Measurements from ENCODE around the gene RIOK1.
A peak's percentile ranks its signal among the peaks of the same experiment; 100 is the strongest.

RIOK1 gene

GRCh38 chr6:7424058-7424457 is 34.5 kb downstream of the RIOK1 start:
- H3K9me2 ChIP-seq (replicated peaks; ENCODE audit: low read depth, low read length): no peaks in the 10 kb centered on the region
- no peaks in the 10 kb centered on the region for H3F3A ChIP-seq (ENCODE audit: low read depth)
- no peaks in the 10 kb centered on the region for H3K79me2 ChIP-seq (ENCODE audit: insufficient read depth, low read length)
- TF ChIP-seq, protein P1, sequence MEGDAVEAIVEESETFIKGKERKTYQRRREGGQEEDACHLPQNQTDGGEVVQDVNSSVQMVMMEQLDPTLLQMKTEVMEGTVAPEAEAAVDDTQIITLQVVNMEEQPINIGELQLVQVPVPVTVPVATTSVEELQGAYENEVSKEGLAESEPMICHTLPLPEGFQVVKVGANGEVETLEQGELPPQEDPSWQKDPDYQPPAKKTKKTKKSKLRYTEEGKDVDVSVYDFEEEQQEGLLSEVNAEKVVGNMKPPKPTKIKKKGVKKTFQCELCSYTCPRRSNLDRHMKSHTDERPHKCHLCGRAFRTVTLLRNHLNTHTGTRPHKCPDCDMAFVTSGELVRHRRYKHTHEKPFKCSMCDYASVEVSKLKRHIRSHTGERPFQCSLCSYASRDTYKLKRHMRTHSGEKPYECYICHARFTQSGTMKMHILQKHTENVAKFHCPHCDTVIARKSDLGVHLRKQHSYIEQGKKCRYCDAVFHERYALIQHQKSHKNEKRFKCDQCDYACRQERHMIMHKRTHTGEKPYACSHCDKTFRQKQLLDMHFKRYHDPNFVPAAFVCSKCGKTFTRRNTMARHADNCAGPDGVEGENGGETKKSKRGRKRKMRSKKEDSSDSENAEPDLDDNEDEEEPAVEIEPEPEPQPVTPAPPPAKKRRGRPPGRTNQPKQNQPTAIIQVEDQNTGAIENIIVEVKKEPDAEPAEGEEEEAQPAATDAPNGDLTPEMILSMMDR (conservative IDR thresholded peaks at IDR 0.05; ENCODE audit: low read length): no peak
- no peak for TF ChIP-seq EZH2phosphoT487 (IDR thresholded peaks at IDR 0.05; ENCODE audit: borderline replicate concordance)
- no peaks in the 10 kb centered on the region for H4K20me1 ChIP-seq (ENCODE audit: insufficient read depth, low read length, poor library complexity, severe bottlenecking)
- H3K27me3 ChIP-seq (ENCODE audit: insufficient read depth, low read length, poor library complexity, severe bottlenecking): no peaks in the 10 kb centered on the region
- no peak overlapping the region for H3K4me3 ChIP-seq (ENCODE audit: low read length, poor library complexity, severe bottlenecking)
- H3K4me1 ChIP-seq (ENCODE audit: insufficient read depth, low read length, poor library complexity, severe bottlenecking): no peaks in the 10 kb centered on the region
- H3K9me3 ChIP-seq (ENCODE audit: insufficient read depth, low read depth, low read length): no peaks in the 10 kb centered on the region
- no peaks in the 10 kb centered on the region for H3K36me3 ChIP-seq (ENCODE audit: insufficient read depth, low read length)
- H3K4me2 ChIP-seq (ENCODE audit: low read depth, low read length, poor library complexity, severe bottlenecking): no peak overlapping the region
- no peak overlapping the region for H2AFZ ChIP-seq (ENCODE audit: low read length)
- H3K9ac ChIP-seq (ENCODE audit: low read depth, low read length, poor library complexity, severe bottlenecking): no peak overlapping the region

GRCh38 chr6:7424967-7425807 is 35.6 kb downstream of the RIOK1 start:
- no peak overlapping the region for H3K4me2 ChIP-seq (ENCODE audit: low read depth, low read length, poor library complexity, severe bottlenecking)
- TF ChIP-seq EZH2phosphoT487 (IDR thresholded peaks at IDR 0.05; ENCODE audit: borderline replicate concordance): no peak
- TF ChIP-seq, protein P1 (conservative IDR thresholded peaks at IDR 0.05; ENCODE audit: low read length): peak; percentile 53

DNA sequence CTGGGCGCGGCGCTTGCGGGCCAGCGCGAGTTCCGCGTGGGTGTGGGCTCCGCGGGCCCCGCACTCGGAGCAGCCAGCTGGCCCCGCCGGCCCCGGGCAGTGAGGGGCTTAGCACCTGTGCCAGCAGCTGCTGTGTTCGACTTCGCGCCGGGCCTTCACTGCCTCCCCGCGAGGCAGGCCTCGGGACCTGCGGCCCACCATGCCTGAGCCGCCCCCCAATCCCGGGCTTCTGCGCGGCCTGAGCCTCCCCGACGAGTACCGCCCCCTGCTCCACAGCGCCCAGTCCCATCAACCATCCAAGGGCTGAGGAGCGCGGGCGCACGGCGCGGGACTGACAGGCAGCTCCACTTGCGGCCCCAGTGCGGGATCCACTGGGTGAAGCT is 36.2 kb downstream of the RIOK1 start:
- H3K4me2 ChIP-seq (ENCODE audit: low read depth, low read length, poor library complexity, severe bottlenecking): no peak overlapping the region
- H3K79me2 ChIP-seq (ENCODE audit: insufficient read depth, low read length): no peaks in the 10 kb centered on the region
- no peak overlapping the region for H2AFZ ChIP-seq (ENCODE audit: low read length)
- H3F3A ChIP-seq (ENCODE audit: low read depth): no peaks in the 10 kb centered on the region
- TF ChIP-seq, protein P1 (conservative IDR thresholded peaks at IDR 0.05; ENCODE audit: low read length): no peak
- no peak for TF ChIP-seq EZH2phosphoT487 (IDR thresholded peaks at IDR 0.05; ENCODE audit: borderline replicate concordance)
- H3K9me2 ChIP-seq (replicated peaks; ENCODE audit: low read depth, low read length): no peaks in the 10 kb centered on the region
- H3K9ac ChIP-seq (ENCODE audit: low read depth, low read length, poor library complexity, severe bottlenecking): no peak overlapping the region
- no peaks in the 10 kb centered on the region for H3K9me3 ChIP-seq (ENCODE audit: insufficient read depth, low read depth, low read length)
- no peaks in the 10 kb centered on the region for H3K27me3 ChIP-seq (ENCODE audit: insufficient read depth, low read length, poor library complexity, severe bottlenecking)
- H3K4me3 ChIP-seq (ENCODE audit: low read length, poor library complexity, severe bottlenecking): no peak overlapping the region
- H4K20me1 ChIP-seq (ENCODE audit: insufficient read depth, low read length, poor library complexity, severe bottlenecking): no peaks in the 10 kb centered on the region
- H3K4me1 ChIP-seq (ENCODE audit: insufficient read depth, low read length, poor library complexity, severe bottlenecking): no peaks in the 10 kb centered on the region
- H3K36me3 ChIP-seq (ENCODE audit: insufficient read depth, low read length): no peaks in the 10 kb centered on the region

More at GRCh38 chr6:7424967-7425807, 35.6 kb downstream of the RIOK1 start:
- Histone ChIP-seq H3K36me3 (ENCODE audit: insufficient read depth, low read length) (no peaks in the 10 kb centered on the region), H3K79me2 (ENCODE audit: insufficient read depth, low read length) (no peaks in the 10 kb centered on the region), H3K27me3 (ENCODE audit: insufficient read depth, low read length, poor library complexity, severe bottlenecking) (no peaks in the 10 kb centered on the region), H3K4me1 (ENCODE audit: insufficient read depth, low read length, poor library complexity, severe bottlenecking) (no peaks in the 10 kb centered on the region), H3F3A (ENCODE audit: low read depth) (no peaks in the 10 kb centered on the region), H3K9me3 (ENCODE audit: insufficient read depth, low read depth, low read length) (no peaks in the 10 kb centered on the region), H2AFZ (ENCODE audit: low read length) (no peak overlapping the region), H4K20me1 (ENCODE audit: insufficient read depth, low read length, poor library complexity, severe bottlenecking) (no peaks in the 10 kb centered on the region), H3K4me3 (ENCODE audit: low read length, poor library complexity, severe bottlenecking) (no peak overlapping the region), H3K9me2 (replicated peaks; ENCODE audit: low read depth, low read length) (no peaks in the 10 kb centered on the region), H3K9ac (ENCODE audit: low read depth, low read length, poor library complexity, severe bottlenecking) (no peak overlapping the region)
